ENCODE results near the gene TEX29. TPM values are rescaled to one million over a fixed set of nuclear protein-coding genes. Genes with fewer than 3 reads are reported as not detected.

TEX29 gene
- total RNA-seq, 1 experiment from 2014 or later = not detected

GRCh38 chr13:111389621-111390521, 69.4 kb downstream of the TEX29 start:
- Mint-ChIP-seq H3K36me3 (ENCODE audit: insufficient read depth, unreplicated experiment) (no peaks in the 10 kb centered on the region), H3K4me1 (ENCODE audit: insufficient read depth, unreplicated experiment) (no peaks in the 10 kb centered on the region), H3K27ac (ENCODE audit: low read depth, unreplicated experiment) (no peak overlapping the region), H3K9me3 (ENCODE audit: unreplicated experiment) (peaks cover 8% of the 10 kb centered on the region), H3K27me3 (ENCODE audit: insufficient read depth, unreplicated experiment) (no peaks in the 10 kb centered on the region), H3K4me3 (ENCODE audit: unreplicated experiment) (no peak overlapping the region)
- no peak for TF ChIP-seq CTCF (IDR thresholded peaks at IDR 0.05; ENCODE audit: unreplicated experiment)
- ChIA-PET CTCF (interaction anchor here (0.5 kb wide), 1 partner anchor 52 kb away, joined by 3 read pairs; no protein-coding TSS in a partner anchor), POLR2A (interaction anchor here (0.6 kb wide), 1 partner anchor 1131 kb away, joined by 3 read pairs; no protein-coding TSS in a partner anchor)
- intact Hi-C loops (cut with micrococcal nuclease) = no loop called here
- no peak for DNase-seq (ENCODE audit: unreplicated experiment)
- BruUV-seq (replicated peaks) = no TSS peak

- peaks cover 12% of the 10 kb centered on the region for H3K9me3 Mint-ChIP-seq (ENCODE audit: unreplicated experiment)
- H3K36me3 Mint-ChIP-seq (ENCODE audit: insufficient read depth, unreplicated experiment) = no peaks in the 10 kb centered on the region
- CTCF ChIA-PET = no interaction called here
- no TSS peak for BruUV-seq (replicated peaks)
- POLR2A ChIA-PET = no interaction called here
- no peak overlapping the region for H3K27ac Mint-ChIP-seq (ENCODE audit: low read depth, unreplicated experiment)
- DNase-seq (ENCODE audit: unreplicated experiment) = no peak
- intact Hi-C loops (cut with micrococcal nuclease) = no loop called here
- no peaks in the 10 kb centered on the region for H3K4me1 Mint-ChIP-seq (ENCODE audit: insufficient read depth, unreplicated experiment)
- no peaks in the 10 kb centered on the region for H3K27me3 Mint-ChIP-seq (ENCODE audit: insufficient read depth, unreplicated experiment)
- H3K4me3 Mint-ChIP-seq (ENCODE audit: unreplicated experiment) = no peak overlapping the region
- TF ChIP-seq CTCF (IDR thresholded peaks at IDR 0.05; ENCODE audit: unreplicated experiment) = no peak
Observed at GRCh38 chr13:111390522-111391270, 70.3 kb downstream of the TEX29 start.

DNA sequence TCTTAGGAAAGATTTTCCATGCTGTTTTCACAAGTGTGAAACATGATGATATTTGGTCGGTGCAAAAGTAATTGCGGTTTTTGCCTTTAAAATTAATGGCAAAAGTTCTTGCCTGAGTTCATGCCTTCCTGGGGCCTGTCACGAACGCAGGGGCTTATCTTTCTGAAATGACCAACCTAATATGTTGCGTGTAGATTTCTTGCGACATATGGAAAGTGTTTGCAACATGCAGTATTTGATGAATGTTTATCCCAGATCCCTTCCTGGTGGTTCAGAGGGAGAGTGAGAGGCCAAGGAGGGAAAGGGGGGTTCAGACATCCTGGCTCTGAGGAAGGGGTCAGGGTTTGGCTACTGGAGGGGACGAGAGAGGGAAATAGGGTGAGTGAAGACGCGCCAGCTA, 72.0 kb downstream of the TEX29 start:
- H3K9me3 Mint-ChIP-seq (ENCODE audit: unreplicated experiment) = peaks cover 16% of the 10 kb centered on the region
- no peak overlapping the region for H3K27ac Mint-ChIP-seq (ENCODE audit: low read depth, unreplicated experiment)
- no peaks in the 10 kb centered on the region for H3K36me3 Mint-ChIP-seq (ENCODE audit: insufficient read depth, unreplicated experiment)
- H3K27me3 Mint-ChIP-seq (ENCODE audit: insufficient read depth, unreplicated experiment) = no peaks in the 10 kb centered on the region
- H3K4me3 Mint-ChIP-seq (ENCODE audit: unreplicated experiment) = no peak overlapping the region
- no peaks in the 10 kb centered on the region for H3K4me1 Mint-ChIP-seq (ENCODE audit: insufficient read depth, unreplicated experiment)
- intact Hi-C loops (cut with micrococcal nuclease) = no loop called here
- BruUV-seq (replicated peaks) = no TSS peak
- POLR2A ChIA-PET = no interaction called here
- no peak for DNase-seq (ENCODE audit: unreplicated experiment)
- CTCF ChIA-PET = interaction anchor here (0.5 to 0.7 kb wide), 2 partner anchors 31 to 1182 kb away, joined by 3 read pairs; no protein-coding TSS in a partner anchor
- TF ChIP-seq CTCF (IDR thresholded peaks at IDR 0.05; ENCODE audit: unreplicated experiment) = no peak

DNA sequence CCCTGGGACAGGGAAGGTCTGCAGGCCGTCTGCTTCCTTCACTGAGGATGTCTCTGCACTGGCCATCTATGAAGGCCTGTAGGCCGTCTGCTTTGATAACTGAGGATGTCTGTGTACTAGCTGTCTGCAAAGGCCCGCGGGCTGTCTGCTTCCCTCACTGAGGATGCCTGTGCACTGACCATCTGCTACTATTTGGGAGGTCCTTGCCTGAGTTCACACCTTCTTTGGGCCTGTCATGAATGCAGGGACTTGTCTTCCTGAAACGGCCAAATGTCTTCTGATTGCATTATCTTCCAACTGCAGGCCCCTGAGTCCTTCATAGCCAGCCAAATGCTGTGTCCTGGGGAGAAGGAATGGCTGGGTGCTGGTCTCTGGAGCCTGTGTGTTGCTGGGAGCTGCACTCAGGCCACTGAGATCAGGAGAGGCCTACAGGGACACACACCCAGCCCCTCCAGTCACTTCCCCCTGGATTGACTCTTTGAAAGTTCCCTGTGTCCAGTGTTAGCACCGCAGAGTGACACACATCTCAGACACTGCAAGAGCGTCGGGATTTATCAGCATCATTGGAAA, 72.9 kb downstream of the TEX29 start:
- intact Hi-C loops (cut with micrococcal nuclease) = no loop called here
- ChIA-PET POLR2A (no interaction called here), CTCF (interaction anchor here (0.7 kb wide), 1 partner anchor 30 kb away, joined by 3 read pairs; no protein-coding TSS in a partner anchor)
- H3K27ac Mint-ChIP-seq (ENCODE audit: low read depth, unreplicated experiment) = no peak overlapping the region
- no peaks in the 10 kb centered on the region for H3K36me3 Mint-ChIP-seq (ENCODE audit: insufficient read depth, unreplicated experiment)
- H3K4me1 Mint-ChIP-seq (ENCODE audit: insufficient read depth, unreplicated experiment) = no peaks in the 10 kb centered on the region
- no peak for TF ChIP-seq CTCF (IDR thresholded peaks at IDR 0.05; ENCODE audit: unreplicated experiment)
- no peak for DNase-seq (ENCODE audit: unreplicated experiment)
- H3K9me3 Mint-ChIP-seq (ENCODE audit: unreplicated experiment) = peaks cover 14% of the 10 kb centered on the region
- BruUV-seq (replicated peaks) = no TSS peak
- no peak overlapping the region for H3K4me3 Mint-ChIP-seq (ENCODE audit: unreplicated experiment)
- H3K27me3 Mint-ChIP-seq (ENCODE audit: insufficient read depth, unreplicated experiment) = no peaks in the 10 kb centered on the region

All from MCF 10A (cell line).